Lung (tissue), 16 donors: ENCODE data around the gene LTBP4. TPM values are rescaled to one million over a fixed set of nuclear protein-coding genes. Genes with fewer than 3 reads are reported as not detected.

Source experiments
- ATAC-seq: fragments of 200-7000 bp; cut with Tn5 transposase; one replicate; pipeline ENCODE4 v1.9.1; 2020; ENCODE audit warnings: moderate number of reproducible peaks; ENCODE audit not compliant: insufficient read depth, low FRiP score
- DNase-seq, 3 donors: peaks; one replicate each; pipeline ENCODE4 v3.0.0-alpha.2; 2013 to 2017
- H3K27ac ChIP-seq, 2 donors: one replicate each; pipeline ENCODE4 v1.5.1; 2013; ENCODE audit warnings: mild to moderate bottlenecking in 2 of 2, moderate library complexity in 2 of 2, control low read depth in 1 of 2, inconsistent platforms in 1 of 2, low read depth in 1 of 2, low read length in 1 of 2
- H3K27me3 ChIP-seq, 3 donors: one replicate each; pipeline ENCODE4 v1.5.1; 2013; ENCODE audit warnings: low read length in 2 of 3; ENCODE audit not compliant: control insufficient read depth in 3 of 3, insufficient read depth in 3 of 3
- H3K36me3 ChIP-seq, 4 donors: one replicate each; pipeline ENCODE4 v1.5.1; 2013; ENCODE audit warnings: low read length in 4 of 4, mild to moderate bottlenecking in 1 of 4, moderate library complexity in 1 of 4; ENCODE audit not compliant: control insufficient read depth in 4 of 4, insufficient read depth in 4 of 4
- H3K4me1 ChIP-seq, 5 donors: one replicate each; pipeline ENCODE4 v1.5.1; 2013; ENCODE audit warnings: low read length in 5 of 5, mild to moderate bottlenecking in 2 of 5, moderate library complexity in 1 of 5; ENCODE audit not compliant: control insufficient read depth in 5 of 5, insufficient read depth in 5 of 5
- H3K4me3 ChIP-seq: one replicate; pipeline ENCODE4 v1.5.1; 2013; ENCODE audit warnings: mild to moderate bottlenecking, control low read depth, moderate library complexity
- H3K9ac ChIP-seq, 2 donors: one replicate each; pipeline ENCODE4 v1.5.1; 2013; ENCODE audit warnings: low read length in 2 of 2, control low read depth in 1 of 2; ENCODE audit not compliant: insufficient read depth in 1 of 2
- H3K9me3 ChIP-seq, 4 donors: one replicate each; pipeline ENCODE4 v1.5.1; 2013; ENCODE audit warnings: low read length in 3 of 4, mild to moderate bottlenecking in 1 of 4, moderate library complexity in 1 of 4; ENCODE audit not compliant: control insufficient read depth in 4 of 4, insufficient read depth in 3 of 4
- CTCF ChIP-seq: IDR thresholded peaks from 2 replicates; pipeline ENCODE4 v1.5.1; 2012; ENCODE audit warnings: mild to moderate bottlenecking; ENCODE audit errors: control extremely low read depth, extremely low read depth
- WGBS, 2 donors: extraction: QIAGEN DNeasy Blood & Tissue Kit; methylation state at CpG; one replicate each; pipeline ENCODE4 v1.1.7; 2013; 5-methylcytosine and 5-hydroxymethylcytosine counted together
- long read RNA-seq, 5 donors: transcript quantifications; one replicate each; lab custom pipeline, GENCODE V29; 2026
- polyA plus RNA-seq, 2 donors: library from polyadenylated mRNA; stranded (reverse); fragments of 200-250 nt; gene quantifications; one replicate each; pipeline ENCODE4 v1.2.1, GENCODE V29; 2013
- total RNA-seq, 2 donors: library from RNA; depleted of rRNA in 1 of 2; stranded (reverse); fragments of >200 nt in 1 of 2; gene quantifications; one replicate each; pipeline ENCODE4 v1.2.1, GENCODE V29; 2014 to 2021
- donor health status: control.
- donor health status: control.
- donor health status: Bipolar disorder and iron deficiency.
- donor health status: healthy.
- donor health status: DM: yes; HTN: yes; CAD: no.

Gene LTBP4, protein sequence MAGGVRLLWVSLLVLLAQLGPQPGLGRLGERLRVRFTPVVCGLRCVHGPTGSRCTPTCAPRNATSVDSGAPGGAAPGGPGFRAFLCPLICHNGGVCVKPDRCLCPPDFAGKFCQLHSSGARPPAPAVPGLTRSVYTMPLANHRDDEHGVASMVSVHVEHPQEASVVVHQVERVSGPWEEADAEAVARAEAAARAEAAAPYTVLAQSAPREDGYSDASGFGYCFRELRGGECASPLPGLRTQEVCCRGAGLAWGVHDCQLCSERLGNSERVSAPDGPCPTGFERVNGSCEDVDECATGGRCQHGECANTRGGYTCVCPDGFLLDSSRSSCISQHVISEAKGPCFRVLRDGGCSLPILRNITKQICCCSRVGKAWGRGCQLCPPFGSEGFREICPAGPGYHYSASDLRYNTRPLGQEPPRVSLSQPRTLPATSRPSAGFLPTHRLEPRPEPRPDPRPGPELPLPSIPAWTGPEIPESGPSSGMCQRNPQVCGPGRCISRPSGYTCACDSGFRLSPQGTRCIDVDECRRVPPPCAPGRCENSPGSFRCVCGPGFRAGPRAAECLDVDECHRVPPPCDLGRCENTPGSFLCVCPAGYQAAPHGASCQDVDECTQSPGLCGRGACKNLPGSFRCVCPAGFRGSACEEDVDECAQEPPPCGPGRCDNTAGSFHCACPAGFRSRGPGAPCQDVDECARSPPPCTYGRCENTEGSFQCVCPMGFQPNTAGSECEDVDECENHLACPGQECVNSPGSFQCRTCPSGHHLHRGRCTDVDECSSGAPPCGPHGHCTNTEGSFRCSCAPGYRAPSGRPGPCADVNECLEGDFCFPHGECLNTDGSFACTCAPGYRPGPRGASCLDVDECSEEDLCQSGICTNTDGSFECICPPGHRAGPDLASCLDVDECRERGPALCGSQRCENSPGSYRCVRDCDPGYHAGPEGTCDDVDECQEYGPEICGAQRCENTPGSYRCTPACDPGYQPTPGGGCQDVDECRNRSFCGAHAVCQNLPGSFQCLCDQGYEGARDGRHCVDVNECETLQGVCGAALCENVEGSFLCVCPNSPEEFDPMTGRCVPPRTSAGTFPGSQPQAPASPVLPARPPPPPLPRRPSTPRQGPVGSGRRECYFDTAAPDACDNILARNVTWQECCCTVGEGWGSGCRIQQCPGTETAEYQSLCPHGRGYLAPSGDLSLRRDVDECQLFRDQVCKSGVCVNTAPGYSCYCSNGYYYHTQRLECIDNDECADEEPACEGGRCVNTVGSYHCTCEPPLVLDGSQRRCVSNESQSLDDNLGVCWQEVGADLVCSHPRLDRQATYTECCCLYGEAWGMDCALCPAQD (N-terminal part only)
- 100 to 1,000 TPM; 203 to 290 TPM for total RNA-seq
- 10 to 100 TPM; 73.0 to 99.4 TPM for polyA plus RNA-seq
- long read RNA-seq, donor 1, full-length matches to known transcripts: 15 of 135 reads
- long read RNA-seq, donor 1, partial matches to known transcripts: 120 of 135 reads
- long read RNA-seq, donor 1, other reads (novel, unspliced or antisense): 0 of 135 reads
- long read RNA-seq, donor 2, full-length matches to known transcripts: 4 of 23 reads
- long read RNA-seq, donor 2, partial matches to known transcripts: 19 of 23 reads
- long read RNA-seq, donor 2, other reads (novel, unspliced or antisense): 0 of 23 reads
- long read RNA-seq, donor 3, full-length matches to known transcripts: 3 of 64 reads
- long read RNA-seq, donor 3, partial matches to known transcripts: 61 of 64 reads
- long read RNA-seq, donor 3, other reads (novel, unspliced or antisense): 0 of 64 reads
- long read RNA-seq, donor 4, partial matches to known transcripts: 48 of 54 reads
- long read RNA-seq, donor 4, other reads (novel, unspliced or antisense): 0 of 54 reads
- long read RNA-seq, donor 5, full-length matches to known transcripts: 13 of 135 reads
- long read RNA-seq, donor 5, partial matches to known transcripts: 122 of 135 reads
- long read RNA-seq, donor 5, other reads (novel, unspliced or antisense): 0 of 135 reads

GRCh38 chr19:40601134-40601974, at the start of gene LTBP4:
TSS of gene LTBP4 (plus strand) at chr19:40601369. CDS start at chr19:40601388, 19 bp downstream.
- H3K9me3 ChIP-seq: no peaks in the 10 kb centered on the region
- H3K36me3 ChIP-seq: no peaks in the 10 kb centered on the region
- no peak for TF ChIP-seq CTCF
- peaks cover 0 to 11% (median 0%) of the 10 kb centered on the region in 3 donors for H3K27me3 ChIP-seq
- DNase-seq (peak; percentile 67 to 84 (median 80)), ATAC-seq (no peak)
- H3K9ac ChIP-seq: peak within 1 kb of the TSS in 1 of 2 donors; percentile 86
- peak within 1 kb of the TSS; percentile 40 for H3K4me3 ChIP-seq
- peaks cover 4 to 67% (median 28%) of the 10 kb centered on the region in 5 donors for H3K4me1 ChIP-seq
- 1% methylated on average over 50 to 73 of the region's 82 CpGs for WGBS, 2 donors
- H3K27ac ChIP-seq: peak within 1 kb of the TSS; percentile 60 to 87

DNA sequence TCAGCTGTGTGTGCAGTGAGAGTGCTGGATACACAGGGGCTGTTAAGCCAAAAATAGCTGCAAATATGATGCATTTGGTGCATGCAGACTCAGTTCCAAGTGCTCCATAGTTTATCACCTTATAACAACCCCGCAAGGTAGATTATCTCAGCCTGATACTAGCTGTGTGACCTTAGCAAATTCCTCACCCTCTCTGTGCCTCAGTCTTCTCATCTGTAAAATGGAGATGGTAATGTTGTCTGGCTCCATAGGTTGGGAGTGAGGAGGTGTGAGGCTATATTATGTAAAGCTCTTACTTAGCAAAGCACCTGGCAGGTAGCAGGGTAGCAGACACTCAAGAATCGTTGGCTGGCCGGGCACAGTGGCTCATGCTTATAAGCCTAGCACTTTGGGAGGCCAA, 48.3 kb upstream of the LTBP4 start:
- no peak for ATAC-seq
- Histone ChIP-seq H3K9ac (no peak overlapping the region), H3K9me3 (no peaks in the 10 kb centered on the region), H3K27ac (no peak overlapping the region), H3K4me1 (peaks cover 0 to 2% (median 0%) of the 10 kb centered on the region in 5 donors), H3K27me3 (peaks cover 12 to 33% (median 23%) of the 10 kb centered on the region in 3 donors), H3K4me3 (no peak overlapping the region), H3K36me3 (no peaks in the 10 kb centered on the region)
- 90 to 92% methylated on average over 3 of the region's 3 CpGs for WGBS, 2 donors
- no peak for DNase-seq
- TF ChIP-seq CTCF: no peak
